HFFc6 (cell line): ENCODE results near the gene HS3ST5. TPM values are rescaled to one million over a fixed set of nuclear protein-coding genes. Genes with fewer than 3 reads are reported as not detected.

ENCODE experiments used
- DNase-seq: peaks from one replicate; pipeline ENCODE4 v3.0.0-alpha.2; 2018
- H3K27ac Mint-ChIP-seq: 2 replicates; pipeline ENCODE4 v1.8.0; 2020; ENCODE audit warnings: mild to moderate bottlenecking, mixed read lengths
- H3K27me3 Mint-ChIP-seq: 2 replicates; pipeline ENCODE4 v1.8.0; 2021; ENCODE audit warnings: mild to moderate bottlenecking, moderate library complexity, mixed read lengths; ENCODE audit not compliant: insufficient read depth
- H3K36me3 Mint-ChIP-seq: 2 replicates; pipeline ENCODE4 v1.8.0; 2021; ENCODE audit warnings: low read depth, mixed read lengths
- H3K4me1 Mint-ChIP-seq: 2 replicates; pipeline ENCODE4 v1.8.0; 2020; ENCODE audit warnings: low read depth, mixed read lengths
- H3K4me3 Mint-ChIP-seq: 2 replicates; pipeline ENCODE4 v1.8.0; 2020; ENCODE audit warnings: mild to moderate bottlenecking, moderate library complexity, mixed read lengths
- H3K9me3 Mint-ChIP-seq: 2 replicates; pipeline ENCODE4 v1.8.0; 2020; ENCODE audit warnings: mild to moderate bottlenecking, mixed read lengths
- total RNA-seq, 6 experiments: library from RNA; stranded (reverse); fragmentation: NEBNext Ultra II Directional; extraction: Animal tissue kit (Norgen Biotek cat#: 25700); gene quantifications; 2 replicates in 1 of 6; 3 replicates in 5 of 6; pipeline ENCODE4 v1.2.3, GENCODE V29; 2021
- TF ChIP-seq, protein P1 (sequence below): fragments of 200-600 bp; sonication (generic); IDR thresholded peaks from 2 replicates; pipeline ENCODE4 v1.5.0; 2021; ENCODE audit warnings: antibody characterized with exemption, mild to moderate bottlenecking

The HS3ST5 gene
- total RNA-seq, 6 experiments from 2014 or later: not detected

- Mint-ChIP-seq H3K9me3 (peaks cover 15% of the 10 kb centered on the region), H3K27ac (no peak overlapping the region), H3K36me3 (no peaks in the 10 kb centered on the region), H3K27me3 (no peaks in the 10 kb centered on the region; the same call in 1 of the 2 replicates), H3K4me3 (no peak overlapping the region), H3K4me1 (no peaks in the 10 kb centered on the region)
- TF ChIP-seq, protein P1, sequence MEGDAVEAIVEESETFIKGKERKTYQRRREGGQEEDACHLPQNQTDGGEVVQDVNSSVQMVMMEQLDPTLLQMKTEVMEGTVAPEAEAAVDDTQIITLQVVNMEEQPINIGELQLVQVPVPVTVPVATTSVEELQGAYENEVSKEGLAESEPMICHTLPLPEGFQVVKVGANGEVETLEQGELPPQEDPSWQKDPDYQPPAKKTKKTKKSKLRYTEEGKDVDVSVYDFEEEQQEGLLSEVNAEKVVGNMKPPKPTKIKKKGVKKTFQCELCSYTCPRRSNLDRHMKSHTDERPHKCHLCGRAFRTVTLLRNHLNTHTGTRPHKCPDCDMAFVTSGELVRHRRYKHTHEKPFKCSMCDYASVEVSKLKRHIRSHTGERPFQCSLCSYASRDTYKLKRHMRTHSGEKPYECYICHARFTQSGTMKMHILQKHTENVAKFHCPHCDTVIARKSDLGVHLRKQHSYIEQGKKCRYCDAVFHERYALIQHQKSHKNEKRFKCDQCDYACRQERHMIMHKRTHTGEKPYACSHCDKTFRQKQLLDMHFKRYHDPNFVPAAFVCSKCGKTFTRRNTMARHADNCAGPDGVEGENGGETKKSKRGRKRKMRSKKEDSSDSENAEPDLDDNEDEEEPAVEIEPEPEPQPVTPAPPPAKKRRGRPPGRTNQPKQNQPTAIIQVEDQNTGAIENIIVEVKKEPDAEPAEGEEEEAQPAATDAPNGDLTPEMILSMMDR: no peak
- no peak for DNase-seq
Observed at GRCh38 chr6:114376611-114377175, 33.9 kb upstream of the HS3ST5 start.

GRCh38 chr6:114375541-114376192 is 32.8 kb upstream of the HS3ST5 start:
- H3K9me3 Mint-ChIP-seq: peaks cover 15% of the 10 kb centered on the region
- H3K36me3 Mint-ChIP-seq: no peaks in the 10 kb centered on the region
- no peak for DNase-seq

GRCh38 chr6:114367315-114367961 is 24.6 kb upstream of the HS3ST5 start:
- H3K27ac Mint-ChIP-seq: no peak overlapping the region
- H3K36me3 Mint-ChIP-seq: no peaks in the 10 kb centered on the region
- H3K4me3 Mint-ChIP-seq: no peak overlapping the region
- no peaks in the 10 kb centered on the region for H3K4me1 Mint-ChIP-seq
- no peaks in the 10 kb centered on the region for H3K27me3 Mint-ChIP-seq
- DNase-seq: no peak
- H3K9me3 Mint-ChIP-seq: peaks cover 10% of the 10 kb centered on the region
- TF ChIP-seq, protein P1: no peak

More at GRCh38 chr6:114375541-114376192, 32.8 kb upstream of the HS3ST5 start:
- H3K27ac Mint-ChIP-seq: no peak overlapping the region
- no peaks in the 10 kb centered on the region; the same call in 1 of the 2 replicates for H3K27me3 Mint-ChIP-seq
- H3K4me1 Mint-ChIP-seq: no peaks in the 10 kb centered on the region
- TF ChIP-seq, protein P1: no peak
- no peak overlapping the region for H3K4me3 Mint-ChIP-seq

GRCh38 chr6:114366899-114367298 is 24.1 kb upstream of the HS3ST5 start:
- no peak overlapping the region for H3K27ac Mint-ChIP-seq
- no peak overlapping the region for H3K4me3 Mint-ChIP-seq
- TF ChIP-seq, protein P1: no peak
- peaks cover 13% of the 10 kb centered on the region for H3K9me3 Mint-ChIP-seq
- H3K36me3 Mint-ChIP-seq: no peaks in the 10 kb centered on the region
- no peaks in the 10 kb centered on the region for H3K27me3 Mint-ChIP-seq
- no peaks in the 10 kb centered on the region for H3K4me1 Mint-ChIP-seq
- no peak for DNase-seq

- H3K27ac Mint-ChIP-seq: no peak overlapping the region
- no peak for DNase-seq
- no peaks in the 10 kb centered on the region for H3K36me3 Mint-ChIP-seq
Observed at GRCh38 chr6:114364301-114364700, 21.5 kb upstream of the HS3ST5 start.

More at GRCh38 chr6:114364301-114364700, 21.5 kb upstream of the HS3ST5 start:
- H3K27me3 Mint-ChIP-seq: no peaks in the 10 kb centered on the region
- H3K4me1 Mint-ChIP-seq: no peaks in the 10 kb centered on the region
- H3K9me3 Mint-ChIP-seq: peaks cover 7% of the 10 kb centered on the region
- TF ChIP-seq, protein P1: no peak
- no peak overlapping the region for H3K4me3 Mint-ChIP-seq
